ENCODE results near the gene OSBP. TPM values are rescaled to one million over a fixed set of nuclear protein-coding genes. Genes with fewer than 3 reads are reported as not detected.

OSBP gene
- total and polyA plus RNA-seq, 2 donors (not counting 3 experiments of a cell fraction or from before 2014, with no cell fraction given): 14.2 to 37.5 TPM

- Histone ChIP-seq H3K4me1 (ENCODE audit: control insufficient read depth, extremely low read depth, insufficient read depth, low read length) (peaks cover 3% of the 10 kb centered on the region), H3K27me3 (ENCODE audit: control insufficient read depth in 2 of 2, insufficient read depth in 2 of 2, low read length in 2 of 2) (no peaks in the 10 kb centered on the region), H3K27ac (ENCODE audit: insufficient read depth, low read depth, low read length) (no peak overlapping the region), H2AFZ (ENCODE audit: low read depth, low read length) (no peak overlapping the region), H3K4me2 (ENCODE audit: insufficient read depth, low read length) (no peak overlapping the region), H4K20me1 (replicated peaks; ENCODE audit: control insufficient read depth, extremely low read depth, insufficient read depth, low read length) (no peaks in the 10 kb centered on the region), H3K79me2 (ENCODE audit: control insufficient read depth, insufficient read depth, low read length) (no peaks in the 10 kb centered on the region), H3K9me3 (replicated peaks; ENCODE audit: control insufficient read depth, insufficient read depth, low read length) (no peaks in the 10 kb centered on the region), H3K9ac (replicated peaks; ENCODE audit: extremely low read depth, insufficient read depth, low read length) (no peak overlapping the region), H3K9me1 (replicated peaks; ENCODE audit: control insufficient read depth, extremely low read depth, insufficient read depth, low read length) (no peaks in the 10 kb centered on the region), H3K36me3 (ENCODE audit: control insufficient read depth in 2 of 2, extremely low read depth in 1 of 2, insufficient read depth in 2 of 2, low read length in 2 of 2) (no peaks in the 10 kb centered on the region), H3K4me3 (replicated peaks in 1 of 3; ENCODE audit: insufficient read depth in 1 of 3, low read depth in 1 of 3, low read length in 3 of 3) (no peak overlapping the region)
- TF ChIP-seq CTCF (IDR thresholded peaks at IDR 0.05; ENCODE audit: extremely low read depth in 1 of 2, insufficient read depth in 1 of 2, low read depth in 1 of 2, low read length in 2 of 2): no peak
- no peak for TF ChIP-seq POLR2A (IDR thresholded peaks at IDR 0.05; ENCODE audit: low read depth, low read length)
- TF ChIP-seq POLR2AphosphoS5 (IDR thresholded peaks at IDR 0.05; ENCODE audit: insufficient read depth, low read depth, low read length): no peak
- TF ChIP-seq GATA2 (IDR thresholded peaks at IDR 0.05; ENCODE audit: insufficient read depth, insufficient read length, low read depth, low read length): no peak
- no peak for TF ChIP-seq EZH2 (IDR thresholded peaks at IDR 0.05; ENCODE audit: borderline replicate concordance, low read depth, low read length, severe bottlenecking)
- TF ChIP-seq FOS (IDR thresholded peaks at IDR 0.05; ENCODE audit: borderline replicate concordance, insufficient read depth, low read length): no peak
- no peak for TF ChIP-seq MAX (IDR thresholded peaks at IDR 0.05; ENCODE audit: insufficient read depth, insufficient read length)
- no peak for TF ChIP-seq JUN (IDR thresholded peaks at IDR 0.05; ENCODE audit: borderline replicate concordance, insufficient read depth, insufficient read length, low read depth)
- TF ChIP-seq MYC (IDR thresholded peaks at IDR 0.05; ENCODE audit: low read depth, low read length): no peak
- POLR2A ChIA-PET: no interaction called here
- CTCF ChIA-PET: interaction anchor here (2.5 kb wide), 1 partner anchor 25 kb away, joined by 7 read pairs; no protein-coding TSS in a partner anchor
- intact Hi-C loops (cut with micrococcal nuclease) (no loop called here), dilution Hi-C loops (cut with MboI; ENCODE audit: extremely low pct_ligation_motif_present, low sequenced_read_pairs) (no loop called here)
- no TSS peak for BruUV-seq (replicated peaks)
- DNase-seq (ENCODE audit: low read depth, low spot score) (no peak), FAIRE-seq (no peak)
Measured at GRCh38 chr11:59562292-59562691, 53.3 kb downstream of the OSBP start.
